HG03280 (cell line): ENCODE data around the gene INPP5D.
A peak's percentile ranks its signal among the peaks of the same experiment; 100 is the strongest.
"Not testable (repeated sequence)": the region's sequence is repeated elsewhere in the genome, so short reads cannot be mapped to it uniquely, and the experiment has no call there.

Experiments used
- ATAC-seq: cut with Tn5 transposase; IDR thresholded peaks from one replicate; pipeline ENCODE4 v1.9.1; 2021; ENCODE audit warnings: mild to moderate bottlenecking, moderate library complexity; ENCODE audit not compliant: unreplicated experiment

The INPP5D gene

GRCh38 chr2:233059797-233060500, at the start of gene INPP5D:
TSS of gene INPP5D (plus strand) at chr2:233060342. CDS start at chr2:233060479, 137 bp downstream.
- ATAC-seq = peak; percentile 53

GRCh38 chr2:233010569-233011267, 49.4 kb upstream of the INPP5D start:
- no peak for ATAC-seq

- no peak for ATAC-seq
These were observed 48.9 kb upstream of the INPP5D start for GRCh38 chr2:233011268-233011650.

GRCh38 chr2:233011702-233012131, 48.4 kb upstream of the INPP5D start:
- no peak for ATAC-seq

GRCh38 chr2:233012301-233012971, 47.7 kb upstream of the INPP5D start:
- ATAC-seq = no peak

- no peak for ATAC-seq
These were observed 47.1 kb upstream of the INPP5D start, which contains the start of gene NGEF for GRCh38 chr2:233013027-233013461. TSS of gene NGEF (minus strand) at chr2:233013256. CDS start at chr2:232974890, 38,366 bp downstream.

- no peak for ATAC-seq
These were observed 46.5 kb upstream of the INPP5D start for GRCh38 chr2:233013650-233014049.

GRCh38 chr2:233015019-233015645, 45.0 kb upstream of the INPP5D start:
- no peak for ATAC-seq

GRCh38 chr2:233017947-233018346, 42.2 kb upstream of the INPP5D start:
- no peak for ATAC-seq

GRCh38 chr2:233019610-233020009, 40.5 kb upstream of the INPP5D start:
- ATAC-seq = not testable (repeated sequence)

GRCh38 chr2:233020454-233020853, 39.7 kb upstream of the INPP5D start:
- ATAC-seq = no peak

- no peak for ATAC-seq
These were observed 38.4 kb upstream of the INPP5D start for GRCh38 chr2:233021771-233022170.

- no peak for ATAC-seq
These were observed 37.6 kb upstream of the INPP5D start for GRCh38 chr2:233022561-233022960.

- ATAC-seq = no peak
These were observed 37.0 kb upstream of the INPP5D start for GRCh38 chr2:233023007-233023760.

- no peak for ATAC-seq
These were observed 36.3 kb upstream of the INPP5D start for GRCh38 chr2:233023761-233024410.

- ATAC-seq = no peak
These were observed 34.4 kb upstream of the INPP5D start for GRCh38 chr2:233025706-233026105.

GRCh38 chr2:233026198-233026813, 33.8 kb upstream of the INPP5D start:
- ATAC-seq = no peak

- no peak for ATAC-seq
These were observed 30.8 kb upstream of the INPP5D start for GRCh38 chr2:233029321-233029720.
